Liver (tissue), 9 donors: ENCODE results near the gene ALPP. TPM values are rescaled to one million over a fixed set of nuclear protein-coding genes. Genes with fewer than 3 reads are reported as not detected.

Experiments used
- DNase-seq: peaks from one replicate; pipeline ENCODE4 v3.0.0-alpha.2; 2017; ENCODE audit warnings: low spot score
- H3K27ac ChIP-seq, 2 donors: one replicate each; pipeline ENCODE4 v1.7.0; 2013; ENCODE audit warnings: inconsistent platforms in 2 of 2, low read length in 2 of 2, control low read depth in 1 of 2, low read depth in 1 of 2, mild to moderate bottlenecking in 1 of 2
- H3K27me3 ChIP-seq, 4 donors: one replicate each; pipeline versions ENCODE4 v1.6.1 to v1.7.0; 2013; ENCODE audit warnings: low read length in 3 of 4, inconsistent platforms in 1 of 4, mild to moderate bottlenecking in 1 of 4, moderate library complexity in 1 of 4; ENCODE audit not compliant: control insufficient read depth in 4 of 4, insufficient read depth in 4 of 4
- H3K36me3 ChIP-seq, 4 donors: one replicate each; pipeline versions ENCODE4 v1.6.1 to v1.7.0; 2013; ENCODE audit warnings: low read length in 3 of 4, mild to moderate bottlenecking in 3 of 4, low read depth in 1 of 4, moderate library complexity in 1 of 4; ENCODE audit not compliant: control insufficient read depth in 4 of 4, insufficient read depth in 3 of 4
- H3K4me1 ChIP-seq, 4 donors: one replicate each; pipeline versions ENCODE4 v1.6.1 to v1.7.0; 2013; ENCODE audit warnings: low read length in 3 of 4, mild to moderate bottlenecking in 3 of 4, moderate library complexity in 1 of 4; ENCODE audit not compliant: control insufficient read depth in 4 of 4, insufficient read depth in 4 of 4
- H3K4me3 ChIP-seq, 3 donors: one replicate each; pipeline versions ENCODE4 v1.6.1 to v1.7.0; 2013; ENCODE audit warnings: low read length in 3 of 3, control low read depth in 1 of 3, low read depth in 1 of 3, mild to moderate bottlenecking in 1 of 3
- H3K9ac ChIP-seq, 2 donors: one replicate each; pipeline ENCODE4 v1.7.0; 2013; ENCODE audit warnings: low read length in 2 of 2, mild to moderate bottlenecking in 2 of 2, moderate library complexity in 2 of 2, control low read depth in 1 of 2, low read depth in 1 of 2
- H3K9me3 ChIP-seq, 4 donors: one replicate each; pipeline versions ENCODE4 v1.6.1 to v1.7.0; 2013; ENCODE audit warnings: low read length in 3 of 4; ENCODE audit not compliant: control insufficient read depth in 4 of 4
- ATF3 ChIP-seq: IDR thresholded peaks from 2 replicates; pipeline ENCODE4 v1.6.1; 2016; ENCODE audit warnings: antibody characterized with exemption
- CTCF ChIP-seq: fragments of 150-350 bp; IDR thresholded peaks from 2 replicates; pipeline ENCODE4 v1.5.1; 2017; ENCODE audit warnings: improper control_type of control experiment, low read depth, low read length; ENCODE audit not compliant: missing input control
- EGR1 ChIP-seq, 2 donors: IDR thresholded peaks; 2 replicates each; pipeline ENCODE4 v1.6.1; 2016 to 2018; ENCODE audit warnings: antibody characterized with exemption in 2 of 2, low read depth in 2 of 2
- FOXA1 ChIP-seq: IDR thresholded peaks from 2 replicates; pipeline ENCODE4 v1.6.1; 2016; ENCODE audit warnings: antibody characterized with exemption
- GABPA ChIP-seq, 2 donors: IDR thresholded peaks in 1 of 2; conservative IDR thresholded peaks in 1 of 2; 2 replicates each; pipeline ENCODE4 v1.6.1; 2016; ENCODE audit warnings: antibody characterized with exemption in 2 of 2, mild to moderate bottlenecking in 1 of 2, moderate library complexity in 1 of 2
- HNF4G ChIP-seq: IDR thresholded peaks from 2 replicates; pipeline ENCODE4 v1.6.1; 2016; ENCODE audit warnings: antibody characterized with exemption
- MAX ChIP-seq: IDR thresholded peaks from 2 replicates; pipeline ENCODE4 v1.6.1; 2016; ENCODE audit warnings: antibody characterized with exemption
- RAD21 ChIP-seq, 2 donors: IDR thresholded peaks; 2 replicates each; pipeline ENCODE4 v1.6.1; 2016; ENCODE audit warnings: antibody characterized with exemption in 2 of 2, mild to moderate bottlenecking in 2 of 2
- REST ChIP-seq: IDR thresholded peaks from 2 replicates; pipeline ENCODE4 v1.6.1; 2016; ENCODE audit warnings: antibody characterized with exemption, mild to moderate bottlenecking
- RXRA ChIP-seq, 2 donors: IDR thresholded peaks; 2 replicates each; pipeline ENCODE4 v1.6.1; 2017 to 2018; ENCODE audit warnings: antibody characterized with exemption in 2 of 2, mild to moderate bottlenecking in 1 of 2
- SP1 ChIP-seq: IDR thresholded peaks from 2 replicates; pipeline ENCODE4 v1.6.1; 2018; ENCODE audit warnings: antibody characterized with exemption, mild to moderate bottlenecking
- TAF1 ChIP-seq: conservative IDR thresholded peaks from 2 replicates; pipeline ENCODE4 v1.6.1; 2016; ENCODE audit warnings: antibody characterized with exemption, mild to moderate bottlenecking
- YY1 ChIP-seq: IDR thresholded peaks from 2 replicates; pipeline ENCODE4 v1.6.1; 2016; ENCODE audit warnings: antibody characterized with exemption, mild to moderate bottlenecking
- ZBTB33 ChIP-seq: IDR thresholded peaks from 2 replicates; pipeline ENCODE4 v1.6.1; 2016; ENCODE audit warnings: antibody characterized with exemption
- WGBS: extraction: QIAGEN DNeasy Blood & Tissue Kit; methylation state at CpG from one replicate; pipeline ENCODE4 v1.1.7; 2013; 5-methylcytosine and 5-hydroxymethylcytosine counted together
- polyA plus RNA-seq, 2 donors: library from polyadenylated mRNA; stranded (reverse) in 1 of 2; unstranded in 1 of 2; fragments of 200-250 nt in 1 of 2; fragments of >200 nt in 1 of 2; fragmentation: Nextera tagmentation in 1 of 2; extraction: Ambion mirVana in 1 of 2; gene quantifications; one replicate each; pipeline versions ENCODE4 v1.2.1 to v1.2.3, GENCODE V29; 2013 to 2015
- total RNA-seq, 2 donors: library from RNA; depleted of rRNA; stranded (reverse); fragments of >200 nt; gene quantifications; one replicate each; pipeline ENCODE4 v1.2.3, GENCODE V29; 2014
- donor health status: healthy.
- donor health status: healthy.
- donor health status: healthy.
- donor health status: healthy.
- donor health status: healthy.

Gene ALPP
- total and polyA plus RNA-seq, 4 donors, result not detected

GRCh38 chr2:232367016-232367415 lies 11.5 kb upstream of the ALPP start (continued):
- TF ChIP-seq ZBTB33, result no peak
- TF ChIP-seq RAD21 (IDR thresholded peaks at IDR 0.05), result no peak

GRCh38 chr2:232367591-232368233 lies 10.8 kb upstream of the ALPP start:
- Histone ChIP-seq H3K36me3 (no peaks in the 10 kb centered on the region), H3K4me1 (peaks cover 0 to 9% (median 3%) of the 10 kb centered on the region in 4 donors), H3K4me3 (no peak overlapping the region), H3K27me3 (no peaks in the 10 kb centered on the region), H3K27ac (no peak overlapping the region), H3K9me3 (no peaks in the 10 kb centered on the region), H3K9ac (no peak overlapping the region)
- no peak for DNase-seq
- 81% methylated on average over 13 of the region's 13 CpGs for WGBS
- no peak for TF ChIP-seq MAX
- TF ChIP-seq ATF3, result no peak

GRCh38 chr2:232368311-232368731 lies 10.2 kb upstream of the ALPP start:
- DNase-seq, result no peak
- Histone ChIP-seq H3K36me3 (no peaks in the 10 kb centered on the region), H3K27ac (no peak overlapping the region), H3K4me3 (no peak overlapping the region), H3K9ac (no peak overlapping the region), H3K9me3 (no peaks in the 10 kb centered on the region), H3K4me1 (peaks cover 0 to 9% (median 3%) of the 10 kb centered on the region in 4 donors), H3K27me3 (no peaks in the 10 kb centered on the region)
- no peak for TF ChIP-seq SP1
- no peak for TF ChIP-seq EGR1 (IDR thresholded peaks at IDR 0.05; ENCODE audit: low read depth in 2 of 2)
- no peak for TF ChIP-seq GABPA (IDR thresholded peaks at IDR 0.05 in 1 of 2, conservative IDR thresholded peaks at IDR 0.05 in 1 of 2)
- no peak for TF ChIP-seq REST
- TF ChIP-seq CTCF, result no peak
- TF ChIP-seq RAD21 (IDR thresholded peaks at IDR 0.05), result no peak
- TF ChIP-seq FOXA1, result no peak
- no peak for TF ChIP-seq HNF4G
- TF ChIP-seq TAF1, result no peak
- TF ChIP-seq ZBTB33, result no peak
- no peak for TF ChIP-seq MAX
- TF ChIP-seq RXRA (IDR thresholded peaks at IDR 0.05), result no peak
- TF ChIP-seq YY1, result no peak
- 95% methylated on average over 15 of the region's 15 CpGs for WGBS
